ENCODE measurements around the gene NCOA6. TPM values are rescaled to one million over a fixed set of nuclear protein-coding genes. Genes with fewer than 3 reads are reported as not detected.
A peak's percentile ranks its signal among the peaks of the same experiment; 100 is the strongest.
"Not testable (repeated sequence)": the region's sequence is repeated elsewhere in the genome, so short reads cannot be mapped to it uniquely, and the experiment has no call there.

Gene NCOA6
- total RNA-seq, 1 donor from 2014 or later, result 92.5 TPM

DNA sequence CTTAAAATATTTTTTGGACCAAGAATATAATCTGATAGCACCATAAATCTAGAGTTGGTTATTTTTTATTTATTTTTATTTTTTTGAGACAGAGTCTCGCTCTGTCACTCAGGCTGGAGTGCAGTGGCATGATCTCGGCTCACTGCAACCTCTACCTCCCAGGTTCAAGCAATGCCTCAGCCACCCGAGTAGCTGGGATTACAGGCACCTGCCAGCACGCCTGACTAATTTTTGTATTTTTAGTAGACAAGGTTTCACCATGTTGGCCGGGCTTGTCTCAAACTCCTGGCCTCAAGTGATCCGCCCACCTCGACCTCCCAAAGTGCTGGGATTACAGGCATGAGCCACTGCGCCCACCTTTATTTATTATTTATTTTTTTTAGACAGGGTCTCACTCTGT, 45.2 kb downstream of the NCOA6 start:
- DNase-seq (ENCODE audit: low spot score in 2 of 2); FAIRE-seq: not testable (repeated sequence)

DNA sequence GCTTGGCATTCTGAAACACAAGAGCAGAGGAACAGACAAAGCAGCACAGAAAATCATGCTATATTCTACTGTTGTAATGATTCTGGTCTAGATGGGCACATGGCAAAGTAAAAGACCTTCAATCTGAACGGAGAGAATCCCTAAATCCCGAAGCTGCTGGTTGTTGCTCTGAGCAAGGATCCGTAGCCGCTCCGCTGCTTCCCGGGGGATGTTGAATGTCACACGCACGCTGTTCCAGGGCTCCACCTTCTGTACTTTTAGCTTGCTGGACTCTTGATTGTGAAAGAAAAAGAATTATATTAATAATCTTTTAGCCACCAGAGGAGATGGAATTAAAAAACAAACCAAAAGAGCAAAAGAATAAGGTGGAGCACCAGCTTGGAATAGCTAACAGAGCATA, 49.3 kb downstream of the NCOA6 start:
- DNase-seq (ENCODE audit: low spot score in 2 of 2), result no peak
- FAIRE-seq, result no peak

DNA sequence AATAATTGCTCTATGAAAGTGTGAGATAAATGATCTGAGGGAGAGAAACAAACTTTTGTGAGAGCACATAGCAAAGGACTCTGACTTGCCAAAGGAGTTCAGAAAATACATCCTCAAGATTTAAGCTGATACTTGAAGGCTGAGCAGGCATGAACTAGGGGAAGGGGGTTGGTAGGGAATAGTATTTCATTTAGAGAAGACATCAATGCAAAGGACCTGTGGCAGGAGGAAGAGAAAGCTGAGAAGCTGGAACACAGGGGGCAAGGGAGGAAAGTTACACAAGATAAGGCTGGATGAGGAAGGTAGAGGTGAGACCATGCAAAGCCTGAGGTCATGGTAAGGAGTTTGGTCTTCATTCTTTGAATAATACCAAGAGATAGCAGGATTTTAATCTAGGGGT, 50.6 kb downstream of the NCOA6 start:
- DNase-seq (ENCODE audit: low spot score in 2 of 2), result no peak

DNA sequence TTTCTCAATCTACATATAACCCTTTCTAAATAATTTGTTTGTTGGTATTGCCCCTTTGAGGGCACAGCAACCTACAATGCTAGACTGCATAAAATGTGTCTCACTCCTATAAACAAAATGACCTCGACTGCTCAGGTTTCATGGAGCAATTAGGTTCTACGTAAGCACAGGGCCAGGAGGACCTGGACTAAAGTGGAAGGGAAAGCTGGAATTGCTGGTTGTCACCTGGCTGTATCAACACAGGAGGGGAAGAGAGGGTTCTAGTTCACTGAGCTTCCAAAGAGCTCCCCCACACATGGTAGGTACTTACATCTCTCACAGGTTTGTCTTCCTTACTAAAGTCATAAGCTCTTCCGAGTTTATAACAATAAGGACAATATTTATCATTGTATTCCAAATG, 51.0 kb downstream of the NCOA6 start:
- DNase-seq (ENCODE audit: low spot score in 2 of 2) (no peak), FAIRE-seq (no peak)

More for the DNA sequence above, 50.6 kb downstream of the NCOA6 start:
- no peak for FAIRE-seq

DNA sequence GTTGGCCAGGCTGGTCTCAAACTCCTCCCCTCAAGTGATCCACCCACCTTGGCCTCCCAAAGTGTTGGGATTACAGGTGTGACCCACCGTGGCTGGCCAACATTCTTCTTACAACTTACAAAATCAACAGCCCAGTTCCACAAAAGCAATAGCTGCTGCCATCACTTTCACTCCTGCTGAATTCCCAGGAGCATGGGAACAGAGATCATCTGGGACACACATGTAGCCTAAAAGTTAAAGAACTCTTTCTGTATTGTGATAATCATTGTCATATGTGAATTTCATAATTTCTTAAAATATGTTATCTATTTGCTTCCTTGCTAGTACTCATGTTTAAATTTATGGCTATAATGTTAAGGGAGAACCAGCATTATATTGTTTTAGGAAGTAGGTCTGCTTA, 51.7 kb downstream of the NCOA6 start:
- no peak for FAIRE-seq

DNA sequence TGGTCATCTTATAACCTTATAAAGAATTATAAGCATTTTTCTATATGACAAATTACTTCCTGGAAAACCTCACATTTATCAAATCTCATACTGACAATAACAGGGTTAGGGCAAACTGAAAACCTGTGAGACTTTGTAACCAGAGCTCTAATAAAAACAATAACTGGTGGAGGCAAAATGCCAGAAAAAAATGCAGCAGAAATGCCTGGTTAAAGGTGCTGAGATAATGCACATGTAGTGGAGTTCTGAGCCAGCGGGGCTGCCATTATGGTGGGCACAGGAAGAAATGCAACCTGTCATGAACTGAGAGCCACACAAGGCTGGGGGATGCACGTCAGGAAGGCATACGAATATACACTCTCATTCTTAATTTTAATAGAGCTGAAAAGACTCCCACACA, 53.0 kb downstream of the NCOA6 start:
- no peak for FAIRE-seq
- DNase-seq (ENCODE audit: low spot score in 2 of 2), result no peak

More for the DNA sequence above, 51.7 kb downstream of the NCOA6 start:
- DNase-seq (ENCODE audit: low spot score in 2 of 2), result no peak

DNA sequence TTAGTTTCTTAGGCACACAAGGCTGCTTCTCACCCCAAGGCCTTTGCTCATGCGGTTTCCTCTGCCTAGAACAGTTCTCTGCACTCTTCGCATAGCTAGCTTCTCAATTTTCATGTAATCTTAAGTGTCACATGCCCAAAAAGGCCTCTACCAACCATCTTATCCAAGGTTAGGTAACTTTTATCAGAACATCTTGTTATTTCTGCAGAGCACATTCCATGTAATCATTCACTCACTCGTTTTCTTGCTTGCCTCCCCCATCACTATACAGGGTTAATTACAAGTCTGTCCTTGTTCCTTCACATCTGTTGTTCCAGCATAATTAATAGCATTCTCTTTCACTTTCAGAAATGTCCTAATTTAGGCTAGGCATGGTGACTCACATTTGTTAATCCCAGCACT, 53.8 kb downstream of the NCOA6 start:
- DNase-seq (ENCODE audit: low spot score in 2 of 2) (no peak), FAIRE-seq (no peak)

DNA sequence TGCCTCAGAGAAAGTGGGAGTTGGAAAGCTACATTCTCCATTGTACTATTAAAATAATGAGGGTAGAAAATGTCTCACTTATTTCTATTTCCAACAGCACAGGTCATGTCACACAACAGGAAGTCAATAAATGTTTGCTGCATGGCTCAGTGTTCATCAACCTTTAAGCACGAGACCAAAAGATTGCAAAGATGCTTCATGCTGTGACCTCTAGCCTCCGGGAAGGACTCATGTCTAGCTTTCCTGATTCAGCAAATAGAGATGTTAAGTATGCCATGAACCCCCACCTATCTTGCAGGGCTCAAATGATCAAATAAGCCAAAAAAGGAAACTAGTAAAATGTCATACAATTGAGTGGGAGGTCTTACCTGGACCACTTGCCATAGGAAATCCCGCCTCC, 57.4 kb downstream of the NCOA6 start:
- FAIRE-seq (no peak), DNase-seq (ENCODE audit: low spot score in 2 of 2) (no peak)

DNA sequence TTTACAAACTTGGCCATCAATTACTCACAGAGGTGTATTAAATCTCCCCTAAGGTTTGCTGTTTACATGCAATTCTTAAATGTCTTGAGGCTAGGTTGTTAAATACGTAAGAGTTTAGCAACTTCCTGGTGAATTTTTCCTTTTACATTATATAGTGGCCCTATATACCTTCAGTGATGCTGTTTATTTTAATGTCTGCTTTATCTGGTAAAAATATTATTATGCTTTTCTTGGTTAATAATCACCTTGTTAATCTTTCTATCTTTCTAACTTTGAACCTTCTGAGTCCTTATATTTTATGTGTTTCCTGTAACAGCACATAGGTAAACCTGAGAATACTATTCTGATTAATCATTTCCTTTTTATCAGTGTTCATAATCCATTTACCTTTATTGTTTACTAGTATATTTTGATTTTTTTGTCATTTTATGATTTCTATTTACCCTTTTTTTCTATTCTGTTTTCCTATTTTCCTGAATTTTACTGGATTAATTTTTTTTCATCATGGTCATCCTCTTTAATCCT, 63.4 kb downstream of the NCOA6 start:
- DNase-seq (ENCODE audit: low spot score in 2 of 2) (no peak), FAIRE-seq (peak; percentile 63)

DNA sequence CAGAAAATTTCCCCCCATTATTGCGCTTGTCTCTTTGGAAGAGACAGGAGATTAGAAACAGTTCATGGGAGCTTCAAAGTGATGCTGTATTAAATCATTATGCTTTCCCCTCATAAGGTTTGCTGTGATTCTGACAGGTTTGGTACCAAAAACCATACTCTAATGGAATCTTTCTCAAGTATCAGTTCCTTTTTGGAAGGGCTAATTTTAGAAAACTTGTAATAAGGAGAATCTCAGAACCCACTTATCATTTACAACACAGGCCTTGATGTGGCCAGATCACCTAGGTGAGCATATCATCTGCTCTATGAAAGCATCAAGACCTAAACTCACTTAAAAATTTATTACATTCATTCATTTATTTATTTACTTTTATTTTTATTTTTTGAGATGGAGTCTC, 70.1 kb downstream of the NCOA6 start:
- FAIRE-seq (no peak), DNase-seq (ENCODE audit: low spot score in 2 of 2) (no peak)

DNA sequence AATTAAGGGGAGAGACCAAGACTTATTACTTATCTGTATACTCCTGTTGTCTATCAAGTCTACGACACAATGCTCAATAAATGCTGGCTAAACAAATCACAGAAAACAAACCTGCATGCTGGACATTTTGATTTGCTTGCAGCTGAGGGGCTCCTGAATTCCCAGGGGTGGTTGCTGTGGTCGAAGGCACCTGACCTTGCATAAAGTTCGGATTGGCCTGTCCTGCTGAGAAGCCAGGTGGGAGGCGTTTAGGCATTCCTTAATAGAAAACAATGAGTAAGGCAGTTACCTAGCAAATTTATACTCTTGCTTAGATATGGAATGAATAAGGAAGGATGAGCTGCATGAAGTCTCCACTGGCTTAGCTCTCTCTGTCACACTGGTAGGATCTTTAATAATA, 70.8 kb downstream of the NCOA6 start:
- FAIRE-seq, result no peak
- no peak for DNase-seq (ENCODE audit: low spot score in 2 of 2)

DNA sequence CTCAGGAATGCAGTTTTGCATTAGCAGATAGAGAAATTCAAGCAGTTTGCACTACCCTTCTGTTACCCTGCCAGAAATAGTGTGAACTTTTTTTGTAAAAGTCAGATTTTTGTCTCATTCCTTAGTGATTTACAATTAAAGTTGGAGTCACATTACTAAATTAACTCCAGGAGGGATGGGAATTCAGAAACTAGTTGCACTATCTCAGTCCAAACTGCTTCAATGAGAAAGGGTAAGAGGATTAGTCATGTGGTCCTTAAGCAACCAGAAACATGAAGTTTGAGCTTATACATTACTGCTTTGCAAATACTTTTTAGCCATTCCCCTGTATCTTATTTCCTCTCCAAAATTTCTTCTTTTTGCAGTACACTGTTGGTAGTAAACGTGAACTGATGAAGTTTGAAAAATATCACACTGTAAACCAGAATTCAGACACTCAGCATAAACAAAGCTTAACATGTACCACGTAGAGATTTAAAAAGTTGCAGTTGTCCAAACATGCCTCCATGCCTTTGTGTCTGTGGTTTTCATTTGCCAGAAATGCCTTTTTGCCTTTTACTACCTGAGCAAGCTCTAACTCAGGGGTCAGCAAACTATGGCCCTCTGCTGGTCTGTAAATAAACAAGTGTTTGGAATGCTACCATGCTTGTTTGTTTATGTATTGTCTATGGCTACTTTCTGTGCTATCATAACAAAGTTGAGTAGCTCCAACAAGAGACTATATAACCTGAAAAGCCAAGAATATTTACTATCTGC, 71.6 kb downstream of the NCOA6 start:
- no peak for FAIRE-seq
- no peak for DNase-seq (ENCODE audit: low spot score in 2 of 2)

DNA sequence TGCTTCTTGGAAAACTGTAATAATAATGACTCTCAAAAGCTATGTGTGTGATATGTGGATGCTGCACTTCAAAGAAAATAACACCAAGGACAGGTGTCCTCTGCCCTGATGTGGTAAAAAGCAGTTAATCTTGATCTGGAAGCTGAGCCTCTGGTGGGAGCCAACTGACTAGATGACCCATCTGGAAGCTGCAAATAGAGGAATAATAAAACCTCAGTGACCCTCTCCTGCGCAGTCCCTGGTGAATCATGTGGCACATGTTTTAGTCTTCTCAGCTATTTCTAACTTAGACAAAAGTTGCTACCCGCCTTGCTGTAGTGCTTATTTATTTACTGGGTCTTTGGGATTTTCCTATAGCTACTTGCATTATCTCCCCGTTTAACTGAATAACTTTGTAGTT, 74.0 kb downstream of the NCOA6 start:
- no peak for DNase-seq (ENCODE audit: low spot score in 2 of 2)
- FAIRE-seq, result no peak

DNA sequence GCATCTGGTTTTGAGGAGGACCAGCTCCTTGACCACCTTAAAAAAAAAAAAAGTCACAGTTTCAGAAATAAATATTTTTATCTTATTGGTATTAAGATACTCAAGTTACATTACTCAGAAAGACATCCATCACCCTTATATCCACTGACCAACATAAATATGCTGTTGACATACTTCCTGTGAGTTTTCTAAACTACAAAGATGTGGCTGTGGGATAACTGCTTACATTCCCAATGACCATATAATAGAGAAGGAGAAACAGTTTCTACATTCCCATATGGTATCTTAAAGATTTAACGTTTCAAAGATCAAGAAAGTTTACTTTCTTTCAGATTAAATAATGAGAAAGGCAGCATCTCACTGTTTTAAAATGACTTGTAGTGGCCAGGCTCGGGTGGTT, 75.0 kb downstream of the NCOA6 start:
- FAIRE-seq, result no peak

DNA sequence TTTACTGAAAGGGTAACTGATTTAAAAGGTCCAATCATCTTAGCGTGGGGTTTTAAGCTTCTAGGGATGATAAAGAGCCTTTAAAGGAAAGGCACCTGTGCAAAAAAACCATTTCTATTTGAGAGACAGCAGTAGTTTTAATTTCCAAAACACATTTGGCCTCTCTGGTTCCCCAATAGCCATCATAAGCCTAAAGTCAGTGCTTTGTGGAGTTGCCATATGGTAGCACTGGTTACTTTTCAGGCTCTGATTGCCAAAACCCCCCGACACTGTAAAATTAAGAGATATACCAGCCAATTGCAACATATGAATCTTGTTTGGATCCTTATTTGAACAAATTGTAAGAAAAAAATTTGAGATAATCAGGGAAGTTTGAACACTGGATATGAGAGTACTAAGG, 76.7 kb downstream of the NCOA6 start:
- DNase-seq (ENCODE audit: low spot score in 2 of 2) (no peak), FAIRE-seq (no peak)

More for the DNA sequence above, 75.0 kb downstream of the NCOA6 start:
- DNase-seq (ENCODE audit: low spot score in 2 of 2), result no peak

DNA sequence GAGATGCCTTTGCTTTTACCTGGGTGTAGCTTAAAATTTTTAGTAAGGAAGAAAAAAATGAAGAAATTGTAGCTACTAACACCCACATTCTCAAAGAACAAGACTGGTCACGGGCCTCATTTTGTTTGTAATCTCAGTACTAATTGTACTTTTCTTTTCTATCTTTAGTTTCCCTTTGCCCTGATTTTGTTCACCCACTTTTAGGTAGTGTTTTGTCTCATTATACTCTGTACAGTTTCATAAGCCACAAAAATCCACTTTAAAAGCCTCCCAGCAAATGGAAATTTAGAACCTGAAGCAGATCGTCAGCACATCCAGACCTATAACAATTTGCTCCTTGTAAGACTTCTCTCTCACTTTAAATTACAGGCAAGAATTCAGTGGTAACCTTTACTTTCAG, 78.0 kb downstream of the NCOA6 start:
- FAIRE-seq (no peak), DNase-seq (ENCODE audit: low spot score in 2 of 2) (no peak)

DNA sequence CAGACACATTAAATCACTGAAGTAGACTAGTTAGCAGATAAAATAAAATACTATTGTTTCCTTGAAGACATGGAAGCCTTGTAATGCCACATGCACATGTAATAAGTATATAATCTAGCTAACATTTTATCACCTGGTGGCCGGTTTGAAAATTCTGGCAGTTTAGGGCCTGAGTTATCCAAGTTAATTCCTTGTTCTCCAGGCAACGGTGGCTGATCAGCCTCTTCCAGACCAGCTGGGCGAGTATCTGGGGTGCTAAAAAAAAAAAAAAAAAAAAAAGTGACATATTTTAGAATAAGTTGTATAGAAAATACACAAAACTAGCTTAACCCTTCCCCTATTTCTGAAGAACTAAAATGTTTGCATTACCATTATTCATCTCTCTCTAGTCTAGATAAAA, 78.8 kb downstream of the NCOA6 start:
- DNase-seq (ENCODE audit: low spot score in 2 of 2) (no peak), FAIRE-seq (no peak)

DNA sequence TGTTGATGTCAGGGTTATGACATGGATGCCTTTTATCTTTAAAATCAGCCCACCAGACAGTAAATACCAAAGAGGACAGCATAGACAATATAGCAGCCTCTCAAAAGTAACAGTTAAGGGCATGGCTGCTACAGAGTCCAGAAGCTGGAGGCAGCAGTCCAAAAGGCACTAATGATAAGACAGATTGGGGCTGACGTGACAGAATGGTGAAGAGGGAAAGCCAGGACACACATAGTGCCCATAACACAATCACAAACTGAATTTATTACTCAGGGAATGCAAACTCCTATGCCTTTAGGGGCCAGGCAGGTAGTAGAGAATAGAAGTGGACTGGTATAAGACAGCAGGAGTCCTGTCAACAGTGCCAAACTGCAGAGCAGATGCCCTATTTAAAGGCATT, 80.6 kb downstream of the NCOA6 start:
- no peak for DNase-seq (ENCODE audit: low spot score in 2 of 2)
- FAIRE-seq, result no peak

DNA sequence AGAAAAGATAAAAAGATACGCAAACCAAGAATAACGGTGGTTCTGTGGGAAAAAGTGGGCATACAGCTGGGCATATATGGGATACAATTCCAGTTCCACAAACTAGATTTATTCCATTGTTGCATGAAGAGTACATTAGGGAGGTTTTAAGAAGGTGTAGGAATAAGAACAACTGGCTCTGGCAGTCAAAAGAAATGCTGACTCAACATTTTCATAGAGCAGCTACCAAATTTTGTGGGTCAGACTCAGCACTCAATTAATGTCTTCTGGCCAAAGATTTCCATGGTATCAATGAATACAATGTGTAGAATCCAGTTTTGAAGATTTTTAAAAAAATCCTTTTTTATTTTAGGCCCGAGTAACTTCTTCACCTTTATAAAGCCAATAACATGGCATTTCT, 81.1 kb downstream of the NCOA6 start:
- no peak for FAIRE-seq
- no peak for DNase-seq (ENCODE audit: low spot score in 2 of 2)

DNA sequence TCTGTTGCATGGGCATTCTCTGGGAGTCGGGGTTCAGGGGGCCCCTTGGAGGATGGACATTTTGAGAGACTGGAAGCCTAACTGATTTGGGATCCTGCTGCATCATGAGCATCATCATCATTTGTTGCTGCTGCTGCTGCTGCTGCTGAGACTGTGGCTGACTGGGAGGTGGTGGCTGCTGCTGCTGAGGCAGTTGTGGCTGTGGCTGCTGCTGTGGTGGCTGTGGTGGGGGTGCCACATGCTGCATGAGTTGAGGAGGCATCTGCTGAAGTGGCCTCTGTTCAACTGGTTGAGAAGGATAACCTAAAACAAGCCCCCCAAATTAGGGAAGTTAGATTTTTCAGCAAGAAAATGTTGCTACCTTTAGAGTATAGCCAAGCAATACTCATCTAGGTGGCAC, 82.4 kb downstream of the NCOA6 start:
- FAIRE-seq (no peak), DNase-seq (ENCODE audit: low spot score in 2 of 2) (no peak)

DNA sequence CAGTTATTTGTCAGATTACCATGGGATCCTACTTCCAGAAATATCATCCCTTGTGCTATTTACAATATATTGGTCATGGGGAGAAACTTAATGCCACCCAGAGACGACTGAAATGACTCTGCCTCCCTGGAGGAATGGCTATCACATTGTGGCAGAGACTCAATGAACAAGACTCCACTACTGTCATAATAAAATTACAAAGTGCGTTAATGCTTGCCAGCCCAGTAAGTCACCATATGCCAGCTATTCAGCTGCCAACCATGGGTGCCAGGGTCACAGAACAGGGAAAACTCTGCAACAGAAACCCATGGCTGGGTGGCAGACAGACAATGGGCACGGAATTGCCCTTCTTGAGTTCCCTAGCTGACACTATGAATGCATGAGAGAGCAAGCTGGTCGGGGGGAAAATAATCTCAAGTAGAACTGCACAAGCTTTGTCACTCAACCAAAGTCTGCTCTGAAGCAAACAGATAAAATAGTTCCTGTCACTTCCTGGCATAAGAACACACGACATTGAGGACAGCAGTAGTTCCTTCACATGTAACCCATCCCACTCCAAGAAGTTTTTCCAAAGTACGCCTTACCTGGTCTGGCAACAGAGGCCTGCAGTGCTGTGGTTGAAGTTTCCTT, 89.2 kb downstream of the NCOA6 start:
- DNase-seq (ENCODE audit: low spot score in 2 of 2) (no peak), FAIRE-seq (no peak)

DNA sequence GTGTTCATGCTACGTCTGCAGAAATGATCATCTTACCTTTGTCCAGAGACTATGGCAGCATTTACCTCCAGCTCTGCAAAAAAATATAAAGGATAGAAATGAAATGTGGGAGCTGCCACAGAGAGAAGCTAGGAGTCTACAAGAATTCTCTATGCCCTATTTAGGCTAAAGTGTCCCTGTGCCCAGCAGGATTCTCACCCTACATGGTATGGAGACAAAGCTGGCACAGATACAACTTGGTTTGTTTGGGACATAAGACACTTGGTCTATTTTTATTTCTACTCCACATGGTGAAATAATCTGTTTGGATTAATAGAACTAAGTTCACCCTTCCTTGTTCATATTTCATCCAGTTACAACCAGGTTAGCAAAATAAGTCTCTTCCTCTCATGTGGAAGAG, 92.9 kb downstream of the NCOA6 start:
- no peak for FAIRE-seq
- DNase-seq (ENCODE audit: low spot score in 2 of 2), result no peak

All from frontal cortex (tissue), 4 donors.